LNCAP (cell line): ENCODE data around the gene SRPK3.

Experiments used
- TF ChIP-seq, protein P1 (sequence below): fragments of 450-650 bp; IDR thresholded peaks from 2 replicates; pipeline ENCODE4 v1.5.1; 2017; ENCODE audit warnings: mild to moderate bottlenecking

Gene SRPK3

DNA sequence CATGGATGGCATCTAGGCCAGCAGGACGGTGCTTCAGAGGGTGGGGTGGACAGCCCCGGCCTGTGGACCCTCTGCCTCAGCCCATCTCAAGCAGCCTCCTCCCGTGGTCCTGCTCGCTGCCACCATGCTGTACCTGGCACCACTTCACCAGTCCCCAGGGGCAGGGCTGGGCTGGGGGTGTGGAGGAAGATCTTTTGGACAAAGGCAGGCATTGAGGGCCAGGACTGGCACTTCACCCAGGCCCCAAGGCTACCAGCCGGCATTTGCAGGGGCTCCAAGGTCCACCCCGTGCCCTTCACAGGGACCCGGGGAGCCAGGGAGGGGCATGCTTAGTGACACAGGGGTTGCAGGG, 16.1 kb upstream of the SRPK3 start:
- TF ChIP-seq, protein P1, sequence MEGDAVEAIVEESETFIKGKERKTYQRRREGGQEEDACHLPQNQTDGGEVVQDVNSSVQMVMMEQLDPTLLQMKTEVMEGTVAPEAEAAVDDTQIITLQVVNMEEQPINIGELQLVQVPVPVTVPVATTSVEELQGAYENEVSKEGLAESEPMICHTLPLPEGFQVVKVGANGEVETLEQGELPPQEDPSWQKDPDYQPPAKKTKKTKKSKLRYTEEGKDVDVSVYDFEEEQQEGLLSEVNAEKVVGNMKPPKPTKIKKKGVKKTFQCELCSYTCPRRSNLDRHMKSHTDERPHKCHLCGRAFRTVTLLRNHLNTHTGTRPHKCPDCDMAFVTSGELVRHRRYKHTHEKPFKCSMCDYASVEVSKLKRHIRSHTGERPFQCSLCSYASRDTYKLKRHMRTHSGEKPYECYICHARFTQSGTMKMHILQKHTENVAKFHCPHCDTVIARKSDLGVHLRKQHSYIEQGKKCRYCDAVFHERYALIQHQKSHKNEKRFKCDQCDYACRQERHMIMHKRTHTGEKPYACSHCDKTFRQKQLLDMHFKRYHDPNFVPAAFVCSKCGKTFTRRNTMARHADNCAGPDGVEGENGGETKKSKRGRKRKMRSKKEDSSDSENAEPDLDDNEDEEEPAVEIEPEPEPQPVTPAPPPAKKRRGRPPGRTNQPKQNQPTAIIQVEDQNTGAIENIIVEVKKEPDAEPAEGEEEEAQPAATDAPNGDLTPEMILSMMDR, result no peak

DNA sequence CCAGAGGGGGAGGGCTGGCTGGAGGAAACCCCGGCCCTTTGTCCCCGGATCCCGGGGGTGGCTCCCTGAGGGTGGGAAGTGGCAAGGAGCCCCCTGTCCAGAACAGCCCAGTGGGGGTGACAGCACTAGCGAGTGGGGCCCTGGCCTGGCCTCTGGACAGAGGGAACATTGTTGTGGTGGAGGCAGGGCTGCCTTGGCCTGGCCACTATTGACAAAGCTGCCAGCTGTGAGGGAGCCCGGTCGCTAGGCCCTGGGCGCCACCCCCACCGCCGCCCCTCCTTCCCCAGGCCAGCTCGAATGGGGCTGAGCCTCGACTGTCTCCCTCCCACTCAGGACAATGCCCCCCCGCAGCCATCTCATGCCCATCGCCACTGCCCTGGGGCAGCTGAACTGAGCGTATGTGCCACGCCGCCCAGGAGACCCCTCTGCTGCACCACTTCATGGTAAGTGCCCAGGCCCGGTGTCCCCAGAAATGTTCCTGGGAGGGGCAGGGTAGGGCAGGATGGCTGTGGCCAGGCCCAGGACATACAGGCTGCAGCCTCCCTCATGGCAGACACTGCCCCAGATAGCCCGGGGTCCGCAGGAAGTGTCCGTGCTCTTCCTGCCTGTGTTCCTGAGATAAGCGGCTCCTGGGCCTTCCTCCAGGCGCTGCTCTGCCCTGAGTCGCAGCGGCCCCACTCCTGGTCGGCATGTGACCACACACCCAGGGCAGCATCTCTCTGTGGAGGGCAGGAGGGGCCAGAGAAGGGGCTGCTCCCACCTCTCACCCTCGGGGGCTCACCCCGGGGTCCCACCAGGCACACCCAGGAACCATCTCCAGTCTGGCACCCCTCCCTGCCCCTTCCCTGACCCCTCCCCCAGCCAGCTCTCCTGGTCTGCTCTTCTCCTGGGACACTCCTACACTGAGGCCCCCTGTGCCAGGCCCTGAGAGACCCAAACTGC, 15.4 kb upstream of the SRPK3 start:
- TF ChIP-seq, protein P1, result no peak

DNA sequence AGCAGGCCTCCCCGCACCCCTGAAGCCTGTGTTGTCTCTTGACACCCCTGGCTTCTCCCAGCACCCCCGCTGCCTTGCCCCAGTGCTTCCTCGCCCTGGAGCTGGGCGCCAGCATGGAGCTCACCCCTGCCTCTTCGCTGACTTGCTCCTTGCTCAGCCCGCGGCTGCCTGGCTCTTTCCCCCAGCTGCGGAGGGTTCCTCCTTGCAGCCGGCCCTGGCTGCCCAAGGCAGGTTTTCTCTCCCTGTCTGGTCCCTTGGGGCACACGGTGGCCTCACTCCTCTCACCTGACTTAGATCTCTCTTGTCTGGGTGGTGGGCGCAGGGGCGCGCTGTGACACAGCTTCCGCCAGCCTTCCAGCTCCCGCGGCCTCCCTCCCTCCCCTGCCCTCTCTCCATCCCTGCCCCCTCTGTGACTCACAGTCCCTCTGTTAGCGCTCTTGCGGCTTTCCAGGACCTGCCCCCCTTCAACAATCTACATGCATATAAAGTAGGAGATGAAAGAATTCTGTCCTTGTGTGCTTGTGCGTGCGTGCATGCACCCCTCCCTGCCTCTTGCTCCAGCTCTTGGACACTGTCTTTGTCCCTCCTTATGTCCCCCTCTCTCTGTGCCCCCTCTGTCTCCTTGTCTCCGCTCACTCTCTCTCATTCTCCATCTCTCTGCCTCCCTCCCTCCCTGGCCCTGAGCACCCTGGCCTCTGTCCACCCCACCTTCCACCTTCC, 14.6 kb upstream of the SRPK3 start:
- TF ChIP-seq, protein P1, result no peak

- TF ChIP-seq, protein P1, result no peak
Measured at GRCh38 chrX:153766871-153767673, 13.8 kb upstream of the SRPK3 start.

- TF ChIP-seq, protein P1, result no peak
Measured at GRCh38 chrX:153767674-153768055, 13.2 kb upstream of the SRPK3 start.

GRCh38 chrX:153768311-153769157, 12.3 kb upstream of the SRPK3 start:
- TF ChIP-seq, protein P1, result no peak
